ENCODE data around the gene KCNQ1OT1.

Gene KCNQ1OT1

GRCh38 chr11:2675540-2675939, 24.3 kb downstream of the KCNQ1OT1 start:
- Histone ChIP-seq H3K27me3 (ENCODE audit: control insufficient read depth, insufficient read depth, low read length) (peaks cover 5% of the 10 kb centered on the region), H3K4me3 (ENCODE audit: low read length) (no peak overlapping the region), H3K9me3 (replicated peaks; ENCODE audit: low read length) (no peaks in the 10 kb centered on the region), H3K9ac (ENCODE audit: low read depth, low read length) (no peak overlapping the region), H3K4me1 (ENCODE audit: control insufficient read depth, insufficient read depth, low read length) (no peaks in the 10 kb centered on the region), H3K4me2 (ENCODE audit: low read length) (no peak overlapping the region), H3K36me3 (ENCODE audit: insufficient read depth, low read length) (no peaks in the 10 kb centered on the region)

DNA sequence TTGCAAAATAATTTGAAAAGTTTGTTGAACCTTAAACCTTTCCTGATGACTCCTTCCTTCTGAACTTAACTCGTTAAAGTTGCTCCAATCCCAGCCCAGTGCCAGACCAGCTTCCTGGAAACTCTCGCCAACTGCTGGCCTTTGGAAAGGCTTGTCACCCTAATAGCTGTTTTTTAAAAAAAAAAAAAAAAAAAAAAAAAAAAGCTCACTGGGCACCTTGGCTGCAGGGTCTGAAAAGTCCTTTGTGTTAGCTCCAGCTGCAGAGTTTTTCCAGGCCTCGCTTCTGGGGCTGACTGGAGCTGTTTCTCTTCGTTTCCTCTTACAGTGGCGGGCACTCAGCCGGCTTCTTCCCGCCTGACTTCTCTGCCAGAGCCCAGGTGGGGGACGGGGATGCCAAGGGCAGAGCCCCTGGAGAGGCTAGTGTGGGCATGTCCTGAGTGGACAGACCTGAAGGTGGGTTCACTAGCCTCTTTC, 25.1 kb downstream of the KCNQ1OT1 start:
- Histone ChIP-seq H3K27me3 (ENCODE audit: control insufficient read depth, insufficient read depth, low read length) (peaks cover 5% of the 10 kb centered on the region), H3K4me2 (ENCODE audit: low read length) (no peak overlapping the region), H3K9me3 (replicated peaks; ENCODE audit: low read length) (no peaks in the 10 kb centered on the region), H3K9ac (ENCODE audit: low read depth, low read length) (no peak overlapping the region), H3K36me3 (ENCODE audit: insufficient read depth, low read length) (no peaks in the 10 kb centered on the region), H3K4me3 (ENCODE audit: low read length) (no peak overlapping the region), H3K4me1 (ENCODE audit: control insufficient read depth, insufficient read depth, low read length) (no peaks in the 10 kb centered on the region)

- Histone ChIP-seq H3K4me2 (ENCODE audit: low read length) (no peak overlapping the region), H3K27me3 (ENCODE audit: control insufficient read depth, insufficient read depth, low read length) (peaks cover 5% of the 10 kb centered on the region), H3K36me3 (ENCODE audit: insufficient read depth, low read length) (no peaks in the 10 kb centered on the region), H3K4me1 (ENCODE audit: control insufficient read depth, insufficient read depth, low read length) (no peaks in the 10 kb centered on the region), H3K9ac (ENCODE audit: low read depth, low read length) (no peak overlapping the region), H3K4me3 (ENCODE audit: low read length) (no peak overlapping the region), H3K9me3 (replicated peaks; ENCODE audit: low read length) (no peaks in the 10 kb centered on the region)
These were observed 25.8 kb downstream of the KCNQ1OT1 start for GRCh38 chr11:2673871-2674471.

DNA sequence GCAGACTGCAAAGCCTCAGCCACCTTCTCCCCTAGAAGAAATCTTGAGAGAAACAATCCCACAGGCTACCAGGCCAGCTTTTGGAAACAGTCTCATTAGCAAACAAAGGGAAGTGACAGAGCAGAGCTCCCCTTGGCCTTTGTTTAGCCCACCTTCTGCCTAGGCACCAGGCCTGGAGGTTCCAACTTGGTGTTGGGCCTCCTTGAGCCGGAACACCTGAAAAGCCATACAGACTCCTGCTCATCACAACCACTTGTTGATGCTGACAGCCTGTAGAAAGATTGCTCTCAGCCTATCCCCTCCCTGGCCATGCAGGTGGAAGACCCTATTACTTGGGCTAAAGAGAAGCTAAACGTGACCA, 26.6 kb downstream of the KCNQ1OT1 start:
- Histone ChIP-seq H3K27me3 (ENCODE audit: control insufficient read depth, insufficient read depth, low read length) (peaks cover 5% of the 10 kb centered on the region), H3K9ac (ENCODE audit: low read depth, low read length) (no peak overlapping the region), H3K36me3 (ENCODE audit: insufficient read depth, low read length) (no peaks in the 10 kb centered on the region), H3K4me1 (ENCODE audit: control insufficient read depth, insufficient read depth, low read length) (no peaks in the 10 kb centered on the region), H3K9me3 (replicated peaks; ENCODE audit: low read length) (no peaks in the 10 kb centered on the region), H3K4me3 (ENCODE audit: low read length) (no peak overlapping the region), H3K4me2 (ENCODE audit: low read length) (no peak overlapping the region)

- no peaks in the 10 kb centered on the region for H3K9me3 ChIP-seq (replicated peaks; ENCODE audit: low read length)
- no peak overlapping the region for H3K9ac ChIP-seq (ENCODE audit: low read depth, low read length)
- no peaks in the 10 kb centered on the region for H3K4me1 ChIP-seq (ENCODE audit: control insufficient read depth, insufficient read depth, low read length)
- H3K36me3 ChIP-seq (ENCODE audit: insufficient read depth, low read length) = no peaks in the 10 kb centered on the region
- H3K27me3 ChIP-seq (ENCODE audit: control insufficient read depth, insufficient read depth, low read length) = peaks cover 5% of the 10 kb centered on the region
- no peak overlapping the region for H3K4me3 ChIP-seq (ENCODE audit: low read length)
- H3K4me2 ChIP-seq (ENCODE audit: low read length) = no peak overlapping the region
These were observed 27.1 kb downstream of the KCNQ1OT1 start for GRCh38 chr11:2672553-2673249.

DNA sequence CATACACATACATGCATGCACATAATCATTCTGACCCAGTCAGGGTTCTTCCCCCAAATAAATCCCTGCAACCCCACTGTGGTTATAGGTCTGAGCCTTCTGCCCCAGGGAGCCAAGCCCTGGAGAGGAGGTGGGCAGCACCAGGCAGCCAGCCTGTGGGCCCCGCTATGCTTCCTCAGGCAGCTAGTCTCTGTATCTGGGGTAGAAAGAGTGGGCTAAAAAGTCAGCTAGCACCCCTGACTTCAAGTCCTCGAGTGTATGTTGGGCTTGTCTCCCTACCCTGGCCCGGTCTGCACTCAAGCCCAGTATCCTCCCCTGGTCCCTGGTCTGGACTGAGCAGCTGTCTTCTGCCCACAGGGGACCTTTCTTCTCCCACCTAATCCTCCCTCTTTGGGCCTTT, 28.0 kb downstream of the KCNQ1OT1 start:
- no peak overlapping the region for H3K4me2 ChIP-seq (ENCODE audit: low read length)
- H3K9ac ChIP-seq (ENCODE audit: low read depth, low read length) = no peak overlapping the region
- no peaks in the 10 kb centered on the region for H3K9me3 ChIP-seq (replicated peaks; ENCODE audit: low read length)
- H3K4me1 ChIP-seq (ENCODE audit: control insufficient read depth, insufficient read depth, low read length) = no peaks in the 10 kb centered on the region
- H3K4me3 ChIP-seq (ENCODE audit: low read length) = no peak overlapping the region
- H3K27me3 ChIP-seq (ENCODE audit: control insufficient read depth, insufficient read depth, low read length) = no peaks in the 10 kb centered on the region
- H3K36me3 ChIP-seq (ENCODE audit: insufficient read depth, low read length) = no peaks in the 10 kb centered on the region

- Histone ChIP-seq H3K4me3 (ENCODE audit: low read length) (no peak overlapping the region), H3K27me3 (ENCODE audit: control insufficient read depth, insufficient read depth, low read length) (no peaks in the 10 kb centered on the region)
These were observed 29.2 kb downstream of the KCNQ1OT1 start for GRCh38 chr11:2670541-2671100.

GRCh38 chr11:2669634-2670469, 29.9 kb downstream of the KCNQ1OT1 start:
- Histone ChIP-seq H3K4me3 (ENCODE audit: low read length) (no peak overlapping the region), H3K4me1 (ENCODE audit: control insufficient read depth, insufficient read depth, low read length) (no peaks in the 10 kb centered on the region), H3K9ac (ENCODE audit: low read depth, low read length) (no peak overlapping the region), H3K9me3 (replicated peaks; ENCODE audit: low read length) (no peaks in the 10 kb centered on the region), H3K4me2 (ENCODE audit: low read length) (no peak overlapping the region), H3K36me3 (ENCODE audit: insufficient read depth, low read length) (peaks cover 3% of the 10 kb centered on the region), H3K27me3 (ENCODE audit: control insufficient read depth, insufficient read depth, low read length) (no peaks in the 10 kb centered on the region)

More at GRCh38 chr11:2670541-2671100, 29.2 kb downstream of the KCNQ1OT1 start:
- Histone ChIP-seq H3K9ac (ENCODE audit: low read depth, low read length) (no peak overlapping the region), H3K36me3 (ENCODE audit: insufficient read depth, low read length) (peaks cover 2% of the 10 kb centered on the region), H3K4me1 (ENCODE audit: control insufficient read depth, insufficient read depth, low read length) (no peaks in the 10 kb centered on the region), H3K4me2 (ENCODE audit: low read length) (no peak overlapping the region), H3K9me3 (replicated peaks; ENCODE audit: low read length) (no peaks in the 10 kb centered on the region)

- peaks cover 3% of the 10 kb centered on the region for H3K36me3 ChIP-seq (ENCODE audit: insufficient read depth, low read length)
- H3K4me3 ChIP-seq (ENCODE audit: low read length) = no peak overlapping the region
- H3K27me3 ChIP-seq (ENCODE audit: control insufficient read depth, insufficient read depth, low read length) = no peaks in the 10 kb centered on the region
- no peak overlapping the region for H3K4me2 ChIP-seq (ENCODE audit: low read length)
- H3K9me3 ChIP-seq (replicated peaks; ENCODE audit: low read length) = no peaks in the 10 kb centered on the region
- H3K4me1 ChIP-seq (ENCODE audit: control insufficient read depth, insufficient read depth, low read length) = no peaks in the 10 kb centered on the region
- H3K9ac ChIP-seq (ENCODE audit: low read depth, low read length) = no peak overlapping the region
These were observed 30.9 kb downstream of the KCNQ1OT1 start for GRCh38 chr11:2668876-2669275.

- no peaks in the 10 kb centered on the region for H3K27me3 ChIP-seq (ENCODE audit: control insufficient read depth, insufficient read depth, low read length)
These were observed 31.9 kb downstream of the KCNQ1OT1 start for GRCh38 chr11:2667940-2668339.

DNA sequence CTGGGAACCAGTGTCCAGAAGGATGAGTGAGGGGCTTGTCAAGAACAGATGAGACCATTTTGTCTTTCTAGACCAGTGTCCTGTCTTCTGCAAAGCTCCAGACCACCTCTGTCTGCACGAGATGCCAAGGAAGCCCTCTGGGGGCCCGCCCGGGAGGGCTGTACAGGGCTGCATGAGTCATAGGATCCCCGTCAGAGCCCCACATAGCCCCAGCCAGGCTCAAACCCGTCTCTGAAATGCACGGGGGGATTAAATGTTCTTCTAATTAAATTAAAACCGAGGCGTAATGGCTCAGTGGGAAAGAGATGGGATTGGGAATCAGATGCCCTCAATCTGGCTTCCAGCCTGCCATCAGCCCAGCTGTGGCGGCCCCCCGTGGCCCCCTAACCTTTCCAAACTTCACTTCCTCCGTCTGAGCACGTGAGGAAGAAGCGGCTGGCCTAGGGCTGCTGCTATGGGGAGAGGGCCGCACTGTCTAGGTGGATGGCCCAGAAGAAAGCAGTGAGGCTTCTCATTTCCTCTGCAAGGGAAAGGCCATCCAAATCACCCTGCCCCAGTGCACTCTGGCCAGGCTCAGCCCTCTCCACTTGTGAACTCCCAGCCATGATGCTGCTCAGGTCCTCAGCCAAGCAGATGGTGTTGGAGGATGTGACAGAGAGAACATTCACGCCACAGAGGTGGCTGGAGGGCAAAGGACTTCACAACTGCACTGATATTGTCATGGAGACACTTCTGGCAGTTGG, 32.8 kb downstream of the KCNQ1OT1 start:
- Histone ChIP-seq H3K9me3 (replicated peaks; ENCODE audit: low read length) (no peaks in the 10 kb centered on the region), H3K36me3 (ENCODE audit: insufficient read depth, low read length) (peaks cover 3% of the 10 kb centered on the region), H3K4me1 (ENCODE audit: control insufficient read depth, insufficient read depth, low read length) (no peaks in the 10 kb centered on the region)

More at GRCh38 chr11:2667940-2668339, 31.9 kb downstream of the KCNQ1OT1 start:
- Histone ChIP-seq H3K4me3 (ENCODE audit: low read length) (no peak overlapping the region), H3K9me3 (replicated peaks; ENCODE audit: low read length) (no peaks in the 10 kb centered on the region), H3K9ac (ENCODE audit: low read depth, low read length) (no peak overlapping the region), H3K4me2 (ENCODE audit: low read length) (no peak overlapping the region), H3K4me1 (ENCODE audit: control insufficient read depth, insufficient read depth, low read length) (no peaks in the 10 kb centered on the region), H3K36me3 (ENCODE audit: insufficient read depth, low read length) (peaks cover 3% of the 10 kb centered on the region)

More for the DNA sequence above, 32.8 kb downstream of the KCNQ1OT1 start:
- H3K4me3 ChIP-seq (ENCODE audit: low read length) = no peak overlapping the region
- no peak overlapping the region for H3K9ac ChIP-seq (ENCODE audit: low read depth, low read length)
- H3K27me3 ChIP-seq (ENCODE audit: control insufficient read depth, insufficient read depth, low read length) = no peaks in the 10 kb centered on the region
- no peak overlapping the region for H3K4me2 ChIP-seq (ENCODE audit: low read length)

Data from skeletal muscle satellite cell (primary cell).